ENCODE measurements around the gene TLN1. TPM values are rescaled to one million over a fixed set of nuclear protein-coding genes. Genes with fewer than 3 reads are reported as not detected.

Gene TLN1
- total and polyA plus RNA-seq, 2 donors (not counting 1 experiment from before 2014, with no cell fraction given), result 102 to 280 TPM

GRCh38 chr9:35684921-35685320 is 47.1 kb downstream of the TLN1 start:
- Mint-ChIP-seq H3K4me1 (peaks cover 20% of the 10 kb centered on the region), H3K27ac (no peak overlapping the region), H3K27me3 (no peaks in the 10 kb centered on the region), H3K4me3 (no peak overlapping the region), H3K9me3 (ENCODE audit: insufficient read depth) (no peaks in the 10 kb centered on the region)
- Histone ChIP-seq H3K9ac (ENCODE audit: low read length) (no peak overlapping the region), H3K27ac (ENCODE audit: low read length in 2 of 2) (no peak overlapping the region), H3K4me2 (replicated peaks; ENCODE audit: low read depth, low read length, poor library complexity, severe bottlenecking) (no peak overlapping the region), H4K20me1 (ENCODE audit: control insufficient read depth, insufficient read depth, low read length, poor library complexity, severe bottlenecking) (no peaks in the 10 kb centered on the region), H3K36me3 (replicated peaks in 1 of 2; ENCODE audit: control extremely low read depth in 1 of 2, control insufficient read depth in 1 of 2, extremely low read depth in 1 of 2, insufficient read depth in 2 of 2, low read length in 1 of 2) (no peaks in the 10 kb centered on the region), H2AFZ (ENCODE audit: insufficient read depth, low read depth, low read length, poor library complexity, severe bottlenecking) (no peak overlapping the region), H3K4me3 (ENCODE audit: control extremely low read depth in 1 of 5, extremely low read depth in 1 of 5, insufficient read depth in 1 of 5, low read depth in 2 of 5, low read length in 4 of 5) (no peak overlapping the region), H3K4me1 (ENCODE audit: control insufficient read depth in 2 of 2, insufficient read depth in 2 of 2, low read length in 2 of 2) (peaks cover 12 to 24% of the 10 kb centered on the region in 2 donors), H3K27me3 (replicated peaks in 1 of 4; ENCODE audit: control extremely low read depth in 1 of 4, control insufficient read depth in 3 of 4, insufficient read depth in 4 of 4, low read length in 3 of 4) (no peaks in the 10 kb centered on the region), H3K9me3 (ENCODE audit: control extremely low read depth in 1 of 3, control insufficient read depth in 2 of 3, insufficient read depth in 1 of 3, low read length in 2 of 3) (no peaks in the 10 kb centered on the region), H3K79me2 (ENCODE audit: control insufficient read depth, insufficient read depth, low read length) (no peaks in the 10 kb centered on the region)
- TF ChIP-seq CTCF (IDR thresholded peaks at IDR 0.05) (no peak), EZH2 (IDR thresholded peaks at IDR 0.05; ENCODE audit: borderline replicate concordance, insufficient read depth, low read depth, low read length, poor library complexity, severe bottlenecking) (no peak)
- ATAC-seq (ENCODE audit: low read depth) (no peak), DNase-seq (no peak)
- ChIA-PET POLR2A (interaction anchor here (0.6 kb wide), 1 partner anchor 31 kb away, joined by 6 read pairs; no protein-coding TSS in a partner anchor), CTCF (interaction anchor here (7.6 kb wide), 1 partner anchor 10 kb away, joined by 82 read pairs; no protein-coding TSS in a partner anchor)
- intact Hi-C loops (cut with micrococcal nuclease), result no loop called here
- 97% methylated on average over 6 of the region's 10 CpGs for WGBS (ENCODE audit: insufficient coverage)

GRCh38 chr9:35683323-35683722 is 48.7 kb downstream of the TLN1 start:
- ChIA-PET CTCF (interaction anchor here (7.6 kb wide), 1 partner anchor 12 kb away, joined by 82 read pairs; no protein-coding TSS in a partner anchor), POLR2A (no interaction called here)
- Histone ChIP-seq H3K79me2 (ENCODE audit: control insufficient read depth, insufficient read depth, low read length) (no peaks in the 10 kb centered on the region), H3K4me1 (ENCODE audit: control insufficient read depth in 2 of 2, insufficient read depth in 2 of 2, low read length in 2 of 2) (peaks cover 14 to 20% of the 10 kb centered on the region in 2 donors), H2AFZ (ENCODE audit: insufficient read depth, low read depth, low read length, poor library complexity, severe bottlenecking) (no peak overlapping the region), H3K4me3 (ENCODE audit: control extremely low read depth in 1 of 5, extremely low read depth in 1 of 5, insufficient read depth in 1 of 5, low read depth in 2 of 5, low read length in 4 of 5) (no peak overlapping the region), H3K36me3 (replicated peaks in 1 of 2; ENCODE audit: control extremely low read depth in 1 of 2, control insufficient read depth in 1 of 2, extremely low read depth in 1 of 2, insufficient read depth in 2 of 2, low read length in 1 of 2) (no peaks in the 10 kb centered on the region), H4K20me1 (ENCODE audit: control insufficient read depth, insufficient read depth, low read length, poor library complexity, severe bottlenecking) (no peaks in the 10 kb centered on the region), H3K27me3 (replicated peaks in 1 of 4; ENCODE audit: control extremely low read depth in 1 of 4, control insufficient read depth in 3 of 4, insufficient read depth in 4 of 4, low read length in 3 of 4) (no peaks in the 10 kb centered on the region), H3K9me3 (ENCODE audit: control extremely low read depth in 1 of 3, control insufficient read depth in 2 of 3, insufficient read depth in 1 of 3, low read length in 2 of 3) (no peaks in the 10 kb centered on the region), H3K4me2 (replicated peaks; ENCODE audit: low read depth, low read length, poor library complexity, severe bottlenecking) (no peak overlapping the region), H3K9ac (ENCODE audit: low read length) (no peak overlapping the region), H3K27ac (ENCODE audit: low read length in 2 of 2) (no peak overlapping the region)
- peak overlapping the region; percentile 12 for H3K27ac Mint-ChIP-seq
- no peak for ATAC-seq (ENCODE audit: low read depth)
- H3K27me3 Mint-ChIP-seq, result no peaks in the 10 kb centered on the region
- TF ChIP-seq EZH2 (IDR thresholded peaks at IDR 0.05; ENCODE audit: borderline replicate concordance, insufficient read depth, low read depth, low read length, poor library complexity, severe bottlenecking) (no peak), CTCF (IDR thresholded peaks at IDR 0.05) (no peak)
- 40% methylated on average over 1 of the region's 2 CpGs for WGBS (ENCODE audit: insufficient coverage)
- H3K4me1 Mint-ChIP-seq, result peaks cover 18% of the 10 kb centered on the region
- no peak for DNase-seq
- no peak overlapping the region for H3K4me3 Mint-ChIP-seq
- H3K9me3 Mint-ChIP-seq (ENCODE audit: insufficient read depth), result no peaks in the 10 kb centered on the region
- intact Hi-C loops (cut with micrococcal nuclease), result no loop called here
